HEK293T (cell line): ENCODE results near the gene ADCY2.

Experiments
- BHLHE40 ChIP-seq: fragments of 450-650 bp; IDR thresholded peaks from 2 replicates; pipeline ENCODE4 v1.6.1; 2016; ENCODE audit warnings: mild to moderate bottlenecking, moderate library complexity, borderline replicate concordance
- ELF4 ChIP-seq: fragments of 450-650 bp; IDR thresholded peaks from 2 replicates; pipeline ENCODE4 v1.6.1; 2017; ENCODE audit warnings: antibody characterized with exemption
- FOXK2 ChIP-seq: fragments of 450-650 bp; IDR thresholded peaks from 2 replicates; pipeline ENCODE4 v1.6.1; 2016; ENCODE audit warnings: mild to moderate bottlenecking
- FOXM1 ChIP-seq: fragments of 450-650 bp; IDR thresholded peaks from 2 replicates; pipeline ENCODE4 v1.6.1; 2017; ENCODE audit warnings: mild to moderate bottlenecking, borderline replicate concordance
- HDGF ChIP-seq: fragments of 450-650 bp; IDR thresholded peaks from 2 replicates; pipeline ENCODE4 v1.6.1; 2017; ENCODE audit warnings: antibody characterized with exemption, borderline replicate concordance
- L3MBTL2 ChIP-seq: fragments of 450-650 bp; conservative IDR thresholded peaks from 2 replicates; pipeline ENCODE4 v1.6.1; 2016; ENCODE audit warnings: mild to moderate bottlenecking
- PKNOX1 ChIP-seq: fragments of 450-650 bp; IDR thresholded peaks from 2 replicates; pipeline ENCODE4 v1.6.1; 2016

- TF ChIP-seq L3MBTL2, result no peak
- no peak for TF ChIP-seq FOXM1
- TF ChIP-seq BHLHE40, result no peak
- TF ChIP-seq FOXK2, result no peak
- TF ChIP-seq PKNOX1, result no peak
- no peak for TF ChIP-seq ELF4
- no peak for TF ChIP-seq HDGF
Measured at GRCh38 chr5:7673658-7674057, 277.7 kb downstream of the ADCY2 start.
